ENCODE results near the gene RGS3.

RGS3 gene

GRCh38 chr9:113589407-113589806, 125.9 kb downstream of the RGS3 start:
- H3K27ac ChIP-seq, result no peak overlapping the region
- TF ChIP-seq, protein P1, sequence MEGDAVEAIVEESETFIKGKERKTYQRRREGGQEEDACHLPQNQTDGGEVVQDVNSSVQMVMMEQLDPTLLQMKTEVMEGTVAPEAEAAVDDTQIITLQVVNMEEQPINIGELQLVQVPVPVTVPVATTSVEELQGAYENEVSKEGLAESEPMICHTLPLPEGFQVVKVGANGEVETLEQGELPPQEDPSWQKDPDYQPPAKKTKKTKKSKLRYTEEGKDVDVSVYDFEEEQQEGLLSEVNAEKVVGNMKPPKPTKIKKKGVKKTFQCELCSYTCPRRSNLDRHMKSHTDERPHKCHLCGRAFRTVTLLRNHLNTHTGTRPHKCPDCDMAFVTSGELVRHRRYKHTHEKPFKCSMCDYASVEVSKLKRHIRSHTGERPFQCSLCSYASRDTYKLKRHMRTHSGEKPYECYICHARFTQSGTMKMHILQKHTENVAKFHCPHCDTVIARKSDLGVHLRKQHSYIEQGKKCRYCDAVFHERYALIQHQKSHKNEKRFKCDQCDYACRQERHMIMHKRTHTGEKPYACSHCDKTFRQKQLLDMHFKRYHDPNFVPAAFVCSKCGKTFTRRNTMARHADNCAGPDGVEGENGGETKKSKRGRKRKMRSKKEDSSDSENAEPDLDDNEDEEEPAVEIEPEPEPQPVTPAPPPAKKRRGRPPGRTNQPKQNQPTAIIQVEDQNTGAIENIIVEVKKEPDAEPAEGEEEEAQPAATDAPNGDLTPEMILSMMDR (conservative IDR thresholded peaks at IDR 0.05), result no peak
- no peak for TF ChIP-seq ZFX (IDR thresholded peaks at IDR 0.05)

DNA sequence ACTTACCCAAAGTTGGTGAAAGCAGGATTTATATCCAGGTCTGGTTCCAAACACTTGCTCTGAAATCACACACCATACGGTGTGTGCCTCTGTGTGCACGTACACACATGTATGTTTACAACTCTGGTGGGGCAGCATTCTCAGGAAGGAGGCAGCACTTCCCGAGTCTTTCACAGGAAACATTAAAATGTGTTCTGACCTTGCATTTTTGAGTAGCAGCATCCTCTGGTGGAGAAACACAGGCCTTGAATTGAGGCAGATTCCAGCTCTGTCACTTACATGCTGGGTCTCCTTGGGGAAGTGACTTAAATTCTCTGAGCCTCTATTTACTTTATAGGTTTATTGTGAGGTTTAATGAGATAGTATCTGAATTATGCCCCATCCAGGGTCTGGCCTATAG, 126.4 kb downstream of the RGS3 start:
- TF ChIP-seq, protein P1 (conservative IDR thresholded peaks at IDR 0.05), result no peak
- TF ChIP-seq ZFX (IDR thresholded peaks at IDR 0.05), result no peak

GRCh38 chr9:113590389-113590788, 126.9 kb downstream of the RGS3 start:
- no peak overlapping the region for H3K27ac ChIP-seq
- TF ChIP-seq, protein P1 (conservative IDR thresholded peaks at IDR 0.05), result no peak
- TF ChIP-seq ZFX (IDR thresholded peaks at IDR 0.05), result no peak

More for the DNA sequence above, 126.4 kb downstream of the RGS3 start:
- no peak overlapping the region for H3K27ac ChIP-seq

GRCh38 chr9:113590991-113591898, 127.7 kb downstream of the RGS3 start:
- TF ChIP-seq ZFX (IDR thresholded peaks at IDR 0.05), result no peak
- TF ChIP-seq, protein P1 (conservative IDR thresholded peaks at IDR 0.05), result peak; percentile 89
- H3K27ac ChIP-seq, result peak overlapping the region; percentile 52

DNA sequence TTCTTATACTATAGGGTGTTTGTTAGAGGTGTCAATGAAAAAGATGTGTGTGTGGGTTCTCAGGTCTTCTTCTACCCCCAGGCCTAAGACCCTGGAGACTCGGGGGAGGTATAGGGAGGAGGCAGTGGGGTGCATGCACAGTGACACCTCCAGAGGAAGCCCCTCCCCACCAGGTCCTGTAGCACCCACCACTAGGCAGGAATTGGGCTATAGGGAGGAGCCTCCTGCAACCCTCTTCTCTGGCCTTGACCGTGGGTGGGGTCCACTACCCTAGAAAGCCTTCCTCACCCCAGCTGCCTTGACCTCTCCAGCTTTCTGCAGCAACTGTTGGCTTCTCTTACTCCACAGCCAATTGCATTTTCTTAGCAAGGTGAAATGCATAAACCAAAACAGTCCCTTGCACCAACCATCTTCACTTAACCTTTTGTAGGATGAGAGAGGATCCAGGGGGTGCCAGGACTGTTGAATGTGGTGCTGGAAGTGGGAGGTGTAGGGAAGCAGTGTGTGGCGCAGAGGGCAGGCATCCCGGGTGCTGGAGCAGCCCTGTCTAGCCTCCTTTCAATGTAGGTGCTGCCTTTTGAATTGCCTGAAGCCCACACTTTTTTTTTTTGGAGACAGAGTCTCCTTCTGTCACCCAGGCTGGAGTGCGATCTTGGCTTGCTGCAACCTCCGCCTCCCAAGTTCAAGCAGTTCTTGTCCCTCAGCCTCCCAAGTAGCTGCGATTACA, 128.5 kb downstream of the RGS3 start:
- peak overlapping the region; percentile 52 for H3K27ac ChIP-seq
- TF ChIP-seq, protein P1 (conservative IDR thresholded peaks at IDR 0.05), result no peak; the same call in 1 of the 2 replicates
- no peak for TF ChIP-seq ZFX (IDR thresholded peaks at IDR 0.05)

GRCh38 chr9:113592876-113593575, 129.5 kb downstream of the RGS3 start:
- peak overlapping the region; percentile 52 for H3K27ac ChIP-seq
- TF ChIP-seq, protein P1 (conservative IDR thresholded peaks at IDR 0.05), result no peak
- no peak for TF ChIP-seq ZFX (IDR thresholded peaks at IDR 0.05)
